HepG2 (cell line): ENCODE data around the gene RRAS. TPM values are rescaled to one million over a fixed set of nuclear protein-coding genes. Genes with fewer than 3 reads are reported as not detected.

Source experiments
- ATF1 ChIP-seq: IDR thresholded peaks from 2 replicates; pipeline ENCODE4 v1.6.1; 2016; ENCODE audit warnings: mild to moderate bottlenecking, control low read depth
- CBX5 ChIP-seq: sonication (generic); formaldehyde crosslinking; IDR thresholded peaks from 2 replicates; pipeline ENCODE4 v1.4.0; 2020; ENCODE audit warnings: missing genetic modification reagents, borderline replicate concordance
- ELF4 ChIP-seq: sonication (generic); formaldehyde crosslinking; IDR thresholded peaks from 2 replicates; pipeline ENCODE4 v1.5.0; 2020; ENCODE audit warnings: missing genetic modification reagents, mild to moderate bottlenecking, moderate library complexity, borderline replicate concordance
- KDM5A ChIP-seq: fragments of 200-600 bp; sonication (generic); IDR thresholded peaks from 2 replicates; pipeline ENCODE4 v1.7.0; 2018; ENCODE audit warnings: antibody characterized with exemption, mild to moderate bottlenecking, low read length, borderline replicate concordance
- KLF16 ChIP-seq, 2 experiments: sonication (generic) in 1 of 2; formaldehyde crosslinking in 1 of 2; IDR thresholded peaks; 2 replicates each; pipeline versions ENCODE4 v1.6.1 to v1.8.0; 2016 to 2023; ENCODE audit warnings: missing genetic modification reagents in 2 of 2, missing compliant biosample characterization in 1 of 2
- MBD4 ChIP-seq: IDR thresholded peaks from 2 replicates; pipeline ENCODE4 v1.6.1; 2012; ENCODE audit warnings: low read length, inconsistent platforms, borderline replicate concordance
- RNF2 ChIP-seq: fragments of 450-650 bp; conservative IDR thresholded peaks from 2 replicates; pipeline ENCODE4 v1.6.1; 2016; ENCODE audit warnings: low read depth
- STAT5B ChIP-seq: sonication (generic); formaldehyde crosslinking; IDR thresholded peaks from 2 replicates; pipeline ENCODE4 v1.4.0; 2020; ENCODE audit warnings: missing genetic modification reagents
- TOPORS ChIP-seq: sonication (generic); formaldehyde crosslinking; IDR thresholded peaks from 2 replicates; pipeline ENCODE4 v1.8.0; 2023; ENCODE audit warnings: mild to moderate bottlenecking, missing genetic modification reagents
- XBP1 ChIP-seq: sonication (generic); formaldehyde crosslinking; IDR thresholded peaks from 2 replicates; pipeline ENCODE4 v1.5.0; 2020; ENCODE audit warnings: missing genetic modification reagents
- ZFP37 ChIP-seq: sonication (generic); formaldehyde crosslinking; IDR thresholded peaks from 2 replicates; pipeline ENCODE4 v1.4.0; 2020; ENCODE audit warnings: missing genetic modification reagents, borderline replicate concordance
- ZFP90 ChIP-seq: sonication (generic); formaldehyde crosslinking; IDR thresholded peaks from 2 replicates; pipeline ENCODE4 v1.8.0; 2022; ENCODE audit warnings: missing genetic modification reagents, mild to moderate bottlenecking, inconsistent platforms, borderline replicate concordance
- ZNF383 ChIP-seq: sonication (generic); formaldehyde crosslinking; IDR thresholded peaks from 2 replicates; pipeline ENCODE4 v1.4.0; 2020; ENCODE audit warnings: missing genetic modification reagents, mild to moderate bottlenecking, borderline replicate concordance
- ZNF543 ChIP-seq: sonication (generic); formaldehyde crosslinking; IDR thresholded peaks from 2 replicates; pipeline ENCODE4 v1.4.0; 2020; ENCODE audit warnings: mild to moderate bottlenecking, missing genetic modification reagents
- ZNF615 ChIP-seq: sonication (generic); formaldehyde crosslinking; IDR thresholded peaks from 2 replicates; pipeline ENCODE4 v1.5.0; 2020; ENCODE audit warnings: mild to moderate bottlenecking, missing genetic modification reagents, borderline replicate concordance
- ZNF660 ChIP-seq: sonication (generic); formaldehyde crosslinking; IDR thresholded peaks from 2 replicates; pipeline ENCODE4 v1.5.1; 2020; ENCODE audit warnings: mild to moderate bottlenecking, low read depth, missing genetic modification reagents, borderline replicate concordance
- ZNF816 ChIP-seq: sonication (generic); formaldehyde crosslinking; IDR thresholded peaks from 2 replicates; pipeline ENCODE4 v1.8.0; 2022; ENCODE audit warnings: missing genetic modification reagents, mild to moderate bottlenecking, borderline replicate concordance
- ZZZ3 ChIP-seq: sonication (generic); formaldehyde crosslinking; IDR thresholded peaks from 2 replicates; pipeline ENCODE4 v1.4.0; 2020; ENCODE audit warnings: missing genetic modification reagents, mild to moderate bottlenecking, borderline replicate concordance
- polyA plus RNA-seq, 8 experiments: library from polyadenylated mRNA; depleted of rRNA in 3 of 8; stranded (reverse) in 7 of 8; unstranded in 1 of 8; fragments of >200 nt; fragmentation: Illumina TruSeq in 4 of 8; extraction: Trizol in 4 of 8; gene quantifications; 2 replicates each; pipeline versions ENCODE4 v1.2.1 to v1.2.3, GENCODE V29; 2011 to 2016; ENCODE audit warnings: low read depth in 4 of 8, missing spikeins in 1 of 8, mixed read lengths in 1 of 8; ENCODE audit not compliant: insufficient read depth in 1 of 8
- total RNA-seq, 5 experiments: library from RNA; depleted of rRNA; stranded (reverse); fragments of >200 nt; fragmentation: Illumina TruSeq; extraction: Trizol; gene quantifications; 2 replicates each; pipeline ENCODE4 v1.2.3, GENCODE V29; 2016; ENCODE audit warnings: low read depth in 1 of 5
- TF ChIP-seq, protein P1 (sequence below): sonication (generic); formaldehyde crosslinking; IDR thresholded peaks from 2 replicates; pipeline ENCODE4 v1.4.0; 2020; ENCODE audit warnings: mild to moderate bottlenecking, missing genetic modification reagents
- TF ChIP-seq, protein P2 (sequence below): sonication (generic); formaldehyde crosslinking; IDR thresholded peaks from 2 replicates; pipeline ENCODE4 v1.5.0; 2020; ENCODE audit warnings: mild to moderate bottlenecking, missing genetic modification reagents
- TF ChIP-seq, protein P3 (sequence below), 2 experiments: sonication (generic) in 1 of 2; formaldehyde crosslinking in 1 of 2; IDR thresholded peaks; 2 replicates each; pipeline versions ENCODE4 v1.5.1 to v1.6.1; 2011 to 2020; ENCODE audit warnings: borderline replicate concordance in 1 of 2, low read depth in 1 of 2, low read length in 1 of 2, mild to moderate bottlenecking in 1 of 2, missing genetic modification reagents in 1 of 2, moderate library complexity in 1 of 2
- TF ChIP-seq, protein P4 (sequence below): sonication (generic); formaldehyde crosslinking; IDR thresholded peaks from 2 replicates; pipeline ENCODE4 v1.8.1; 2023; ENCODE audit warnings: mild to moderate bottlenecking, missing genetic modification reagents

The RRAS gene
- total and polyA plus RNA-seq, 2 of the 13 experiments (the other 11 are each of a cell fraction or from before 2014, with no cell fraction given) = 1.5 to 12.0 TPM

DNA sequence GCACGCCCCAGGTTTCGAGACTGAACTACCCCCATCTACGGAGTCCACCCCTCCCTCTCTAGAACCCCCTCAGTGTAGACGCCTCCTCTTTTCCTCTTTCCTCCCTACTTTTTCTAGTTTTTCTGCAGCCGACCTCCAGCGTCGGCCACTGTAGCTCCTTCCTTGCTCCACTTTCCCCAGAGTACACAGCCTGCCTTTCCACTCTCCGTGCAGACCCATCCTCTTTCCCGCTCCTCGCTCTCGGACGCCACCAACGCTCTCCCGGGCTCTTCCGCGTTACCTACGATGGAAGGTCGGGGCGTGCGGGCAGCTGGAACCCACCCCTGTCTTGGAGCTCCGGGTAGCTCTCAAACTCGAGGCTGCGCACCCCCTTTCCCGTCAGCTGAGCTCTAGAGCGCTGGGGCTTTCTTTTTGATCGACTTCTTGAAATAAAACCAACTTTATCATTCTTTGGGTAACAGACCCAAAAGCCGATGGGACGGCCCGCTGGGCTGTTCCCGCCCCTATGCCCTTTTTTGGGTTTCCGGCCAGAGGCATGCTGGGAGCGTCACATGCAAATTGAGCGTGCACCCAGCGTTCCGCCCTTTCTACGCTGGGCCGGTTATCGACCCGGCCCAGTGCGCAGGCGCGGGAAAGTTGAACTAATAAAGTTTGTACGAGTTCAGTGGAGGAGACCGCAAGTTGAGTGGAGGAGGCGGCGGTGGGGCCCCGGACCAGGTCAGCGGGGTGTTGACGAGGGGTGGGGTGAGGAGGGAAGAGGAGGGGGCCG lies 25.6 kb upstream of the RRAS start, which contains the start of the genes BCL2L12 and IRF3 (continued):
- TF ChIP-seq ZZZ3 (CRISPR knock-in tag) = no peak
- no peak for TF ChIP-seq ZNF543 (CRISPR knock-in tag)
- no peak for TF ChIP-seq XBP1
- TF ChIP-seq, protein P1, sequence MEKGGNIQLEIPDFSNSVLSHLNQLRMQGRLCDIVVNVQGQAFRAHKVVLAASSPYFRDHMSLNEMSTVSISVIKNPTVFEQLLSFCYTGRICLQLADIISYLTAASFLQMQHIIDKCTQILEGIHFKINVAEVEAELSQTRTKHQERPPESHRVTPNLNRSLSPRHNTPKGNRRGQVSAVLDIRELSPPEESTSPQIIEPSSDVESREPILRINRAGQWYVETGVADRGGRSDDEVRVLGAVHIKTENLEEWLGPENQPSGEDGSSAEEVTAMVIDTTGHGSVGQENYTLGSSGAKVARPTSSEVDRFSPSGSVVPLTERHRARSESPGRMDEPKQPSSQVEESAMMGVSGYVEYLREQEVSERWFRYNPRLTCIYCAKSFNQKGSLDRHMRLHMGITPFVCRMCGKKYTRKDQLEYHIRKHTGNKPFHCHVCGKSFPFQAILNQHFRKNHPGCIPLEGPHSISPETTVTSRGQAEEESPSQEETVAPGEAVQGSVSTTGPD (CRISPR knock-in tag) = 0 out of 2 replicates have a peak, but pooled peaks have one; percentile 37
- TF ChIP-seq STAT5B = no peak
- TF ChIP-seq TOPORS (CRISPR knock-in tag) = no peak
- TF ChIP-seq ZNF660 (CRISPR knock-in tag) = no peak
- TF ChIP-seq ZNF615 (CRISPR knock-in tag) = peak; percentile 60; the same call in 1 of the 2 replicates
- TF ChIP-seq, protein P2, sequence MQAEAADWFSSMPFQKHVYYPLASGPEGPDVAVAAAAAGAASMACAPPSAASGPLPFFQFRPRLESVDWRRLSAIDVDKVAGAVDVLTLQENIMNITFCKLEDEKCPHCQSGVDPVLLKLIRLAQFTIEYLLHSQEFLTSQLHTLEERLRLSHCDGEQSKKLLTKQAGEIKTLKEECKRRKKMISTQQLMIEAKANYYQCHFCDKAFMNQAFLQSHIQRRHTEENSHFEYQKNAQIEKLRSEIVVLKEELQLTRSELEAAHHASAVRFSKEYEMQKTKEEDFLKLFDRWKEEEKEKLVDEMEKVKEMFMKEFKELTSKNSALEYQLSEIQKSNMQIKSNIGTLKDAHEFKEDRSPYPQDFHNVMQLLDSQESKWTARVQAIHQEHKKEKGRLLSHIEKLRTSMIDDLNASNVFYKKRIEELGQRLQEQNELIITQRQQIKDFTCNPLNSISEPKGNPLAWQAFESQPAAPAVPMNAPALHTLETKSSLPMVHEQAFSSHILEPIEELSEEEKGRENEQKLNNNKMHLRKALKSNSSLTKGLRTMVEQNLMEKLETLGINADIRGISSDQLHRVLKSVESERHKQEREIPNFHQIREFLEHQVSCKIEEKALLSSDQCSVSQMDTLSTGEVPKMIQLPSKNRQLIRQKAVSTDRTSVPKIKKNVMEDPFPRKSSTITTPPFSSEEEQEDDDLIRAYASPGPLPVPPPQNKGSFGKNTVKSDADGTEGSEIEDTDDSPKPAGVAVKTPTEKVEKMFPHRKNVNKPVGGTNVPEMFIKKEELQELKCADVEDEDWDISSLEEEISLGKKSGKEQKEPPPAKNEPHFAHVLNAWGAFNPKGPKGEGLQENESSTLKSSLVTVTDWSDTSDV (CRISPR knock-in tag) = no peak
- TF ChIP-seq ZFP90 = peak; percentile 63; the same call in 1 of the 2 replicates
- TF ChIP-seq, protein P3, sequence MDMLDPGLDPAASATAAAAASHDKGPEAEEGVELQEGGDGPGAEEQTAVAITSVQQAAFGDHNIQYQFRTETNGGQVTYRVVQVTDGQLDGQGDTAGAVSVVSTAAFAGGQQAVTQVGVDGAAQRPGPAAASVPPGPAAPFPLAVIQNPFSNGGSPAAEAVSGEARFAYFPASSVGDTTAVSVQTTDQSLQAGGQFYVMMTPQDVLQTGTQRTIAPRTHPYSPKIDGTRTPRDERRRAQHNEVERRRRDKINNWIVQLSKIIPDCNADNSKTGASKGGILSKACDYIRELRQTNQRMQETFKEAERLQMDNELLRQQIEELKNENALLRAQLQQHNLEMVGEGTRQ (IDR thresholded peaks at IDR 0.05; ENCODE audit: low read depth, low read length) = no peak
- TF ChIP-seq, protein P3 (CRISPR knock-in tag; IDR thresholded peaks at IDR 0.05; ENCODE audit: borderline replicate concordance) = peak; percentile 99; the same call in 1 of the 2 replicates
- TF ChIP-seq KDM5A = peak; percentile 86; the same call in 1 of the 2 replicates
- TF ChIP-seq ZNF816 (CRISPR knock-in tag) = no peak
- TF ChIP-seq ZNF383 (CRISPR knock-in tag) = no peak; the same call in 1 of the 2 replicates
- TF ChIP-seq ATF1 (CRISPR knock-in tag) = no peak
- no peak for TF ChIP-seq MBD4
- TF ChIP-seq CBX5 (CRISPR knock-in tag) = peak; percentile 15; the same call in 1 of the 2 replicates
- no peak for TF ChIP-seq ZFP37
- 0 out of 2 replicates have a peak, but pooled peaks have one; percentile 62 for TF ChIP-seq ELF4 (CRISPR knock-in tag)
- TF ChIP-seq KLF16 (CRISPR knock-in tag; IDR thresholded peaks at IDR 0.05) = no peak
- TF ChIP-seq, protein P4, sequence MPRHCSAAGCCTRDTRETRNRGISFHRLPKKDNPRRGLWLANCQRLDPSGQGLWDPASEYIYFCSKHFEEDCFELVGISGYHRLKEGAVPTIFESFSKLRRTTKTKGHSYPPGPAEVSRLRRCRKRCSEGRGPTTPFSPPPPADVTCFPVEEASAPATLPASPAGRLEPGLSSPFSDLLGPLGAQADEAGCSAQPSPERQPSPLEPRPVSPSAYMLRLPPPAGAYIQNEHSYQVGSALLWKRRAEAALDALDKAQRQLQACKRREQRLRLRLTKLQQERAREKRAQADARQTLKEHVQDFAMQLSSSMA (CRISPR knock-in tag) = no peak
- no peak for TF ChIP-seq RNF2
